Aorta (tissue), 5 donors: ENCODE results near the gene ICA1. TPM values are rescaled to one million over a fixed set of nuclear protein-coding genes. Genes with fewer than 3 reads are reported as not detected.

Source experiments
- ATAC-seq: fragments of 200-7000 bp; cut with Tn5 transposase; one replicate; pipeline ENCODE4 v1.9.1; 2022; ENCODE audit warnings: moderate library complexity; ENCODE audit not compliant: low FRiP score
- DNase-seq, 2 donors: peaks; one replicate each; pipeline ENCODE4 v3.0.0-alpha.2; 2020
- H3K27ac ChIP-seq, 2 donors: one replicate each; pipeline ENCODE4 v1.5.1; 2013; ENCODE audit warnings: low read length in 2 of 2, mild to moderate bottlenecking in 2 of 2, moderate library complexity in 2 of 2, control low read depth in 1 of 2, inconsistent platforms in 1 of 2, low read depth in 1 of 2
- H3K27me3 ChIP-seq, 2 donors: one replicate each; pipeline ENCODE4 v1.6.1; 2013; ENCODE audit warnings: control low read depth in 1 of 2, low read length in 1 of 2, mild to moderate bottlenecking in 1 of 2, moderate library complexity in 1 of 2; ENCODE audit not compliant: insufficient read depth in 2 of 2, control insufficient read depth in 1 of 2
- H3K36me3 ChIP-seq, 2 donors: one replicate each; pipeline ENCODE4 v1.6.1; 2013; ENCODE audit warnings: control low read depth in 1 of 2, low read length in 1 of 2, mild to moderate bottlenecking in 1 of 2; ENCODE audit not compliant: insufficient read depth in 2 of 2, control insufficient read depth in 1 of 2
- H3K4me1 ChIP-seq, 2 donors: one replicate each; pipeline ENCODE4 v1.6.1; 2013; ENCODE audit warnings: low read length in 2 of 2, control low read depth in 1 of 2, mild to moderate bottlenecking in 1 of 2, moderate library complexity in 1 of 2; ENCODE audit not compliant: insufficient read depth in 2 of 2, control insufficient read depth in 1 of 2
- H3K4me3 ChIP-seq, 2 donors: one replicate each; pipeline ENCODE4 v1.5.1; 2013; ENCODE audit warnings: low read length in 2 of 2, control low read depth in 1 of 2, mild to moderate bottlenecking in 1 of 2
- H3K9me3 ChIP-seq: one replicate; pipeline ENCODE4 v1.6.1; 2013; ENCODE audit warnings: mild to moderate bottlenecking, low read length; ENCODE audit not compliant: control insufficient read depth
- WGBS, 2 donors: extraction: QIAGEN DNeasy Blood & Tissue Kit; methylation state at CpG; one replicate each; pipeline ENCODE4 v1.1.7; 2013; 5-methylcytosine and 5-hydroxymethylcytosine counted together
- intact Hi-C, 2 donors: fragments of 100-400 bp; cut with DNase I; formaldehyde crosslinking; loops; one replicate each; pipeline versions ENCODE4 v1.14.2 to v1.15.0; 2022
- polyA plus RNA-seq, 2 donors: library from polyadenylated mRNA; stranded (reverse); fragments of 200-250 nt; gene quantifications; one replicate each; pipeline ENCODE4 v1.2.3, GENCODE V29; 2013
- total RNA-seq, 2 donors: library from RNA; stranded (reverse); fragmentation: NEBNext Ultra II Directional; extraction: Animal tissue kit (Norgen Biotek cat#: 25700); gene quantifications; one replicate each; pipeline ENCODE4 v1.2.1, GENCODE V29; 2021
- donor health status: healthy with polysubstance abuse.
- donor health status: Bipolar disorder and iron deficiency.
- donor health status: DM: no; HTN: no; CAD: no.
- donor health status: DM: no; HTN: no; CAD: no.
- donor health status: DM: yes; HTN: yes; CAD: no.

Gene ICA1
- total and polyA plus RNA-seq, 4 donors, result 1.5 to 31.1 (median 15.2) TPM

DNA sequence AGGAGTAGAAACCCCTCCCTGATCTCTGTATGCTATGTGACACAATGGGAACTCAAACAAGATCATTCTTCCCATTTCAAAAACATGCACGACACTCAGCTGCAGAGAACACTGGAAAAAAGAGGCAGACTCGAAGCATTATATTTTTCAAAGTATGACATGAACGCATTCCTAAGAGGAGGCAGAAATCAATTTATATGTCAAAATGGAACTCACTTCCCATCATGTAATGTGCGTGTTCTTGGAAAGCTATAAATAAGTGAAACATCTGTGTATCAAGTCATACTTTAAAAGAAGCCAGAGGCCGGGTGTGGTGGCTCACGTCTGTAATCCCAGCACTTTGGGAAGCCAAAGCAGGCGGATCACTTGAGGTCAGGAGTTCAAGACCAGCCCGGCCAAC lies 142.7 kb downstream of the ICA1 start:
- 61 to 75% methylated on average over 8 of the region's 8 CpGs for WGBS, 2 donors
- Histone ChIP-seq H3K27me3 (no peaks in the 10 kb centered on the region), H3K36me3 (no peaks in the 10 kb centered on the region), H3K4me3 (no peak overlapping the region), H3K4me1 (no peaks in the 10 kb centered on the region), H3K27ac (no peak overlapping the region), H3K9me3 (no peaks in the 10 kb centered on the region)
- ATAC-seq, result no peak
- DNase-seq, result no peak
- intact Hi-C loops, result no loop called here

DNA sequence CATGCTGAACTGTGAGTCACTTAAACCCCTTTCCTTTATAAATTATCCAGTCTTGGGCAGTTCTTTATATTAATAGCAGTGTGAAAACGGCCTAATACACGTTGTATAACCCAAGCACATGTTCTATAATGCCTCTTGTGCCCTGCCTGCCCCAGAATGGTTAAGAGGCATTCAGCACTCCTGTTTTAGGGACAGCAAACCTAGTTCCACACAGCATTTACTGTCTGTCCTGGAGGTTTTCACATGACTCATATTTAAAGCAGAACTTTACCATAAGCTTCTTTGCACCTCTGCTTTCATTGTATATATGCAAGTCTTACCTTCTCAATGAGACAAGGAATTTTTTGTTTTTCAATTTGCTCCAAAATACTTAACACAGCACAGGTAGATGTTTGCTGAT lies 144.8 kb downstream of the ICA1 start:
- Histone ChIP-seq H3K27me3 (no peaks in the 10 kb centered on the region), H3K4me3 (no peak overlapping the region), H3K4me1 (no peaks in the 10 kb centered on the region), H3K9me3 (peaks cover 1% of the 10 kb centered on the region), H3K27ac (no peak overlapping the region), H3K36me3 (no peaks in the 10 kb centered on the region)
- no peak for DNase-seq
- intact Hi-C loops, result no loop called here
- ATAC-seq, result no peak
- 66 to 76% methylated on average over 2 of the region's 2 CpGs for whole genome bisulfite sequencing, 2 donors

DNA sequence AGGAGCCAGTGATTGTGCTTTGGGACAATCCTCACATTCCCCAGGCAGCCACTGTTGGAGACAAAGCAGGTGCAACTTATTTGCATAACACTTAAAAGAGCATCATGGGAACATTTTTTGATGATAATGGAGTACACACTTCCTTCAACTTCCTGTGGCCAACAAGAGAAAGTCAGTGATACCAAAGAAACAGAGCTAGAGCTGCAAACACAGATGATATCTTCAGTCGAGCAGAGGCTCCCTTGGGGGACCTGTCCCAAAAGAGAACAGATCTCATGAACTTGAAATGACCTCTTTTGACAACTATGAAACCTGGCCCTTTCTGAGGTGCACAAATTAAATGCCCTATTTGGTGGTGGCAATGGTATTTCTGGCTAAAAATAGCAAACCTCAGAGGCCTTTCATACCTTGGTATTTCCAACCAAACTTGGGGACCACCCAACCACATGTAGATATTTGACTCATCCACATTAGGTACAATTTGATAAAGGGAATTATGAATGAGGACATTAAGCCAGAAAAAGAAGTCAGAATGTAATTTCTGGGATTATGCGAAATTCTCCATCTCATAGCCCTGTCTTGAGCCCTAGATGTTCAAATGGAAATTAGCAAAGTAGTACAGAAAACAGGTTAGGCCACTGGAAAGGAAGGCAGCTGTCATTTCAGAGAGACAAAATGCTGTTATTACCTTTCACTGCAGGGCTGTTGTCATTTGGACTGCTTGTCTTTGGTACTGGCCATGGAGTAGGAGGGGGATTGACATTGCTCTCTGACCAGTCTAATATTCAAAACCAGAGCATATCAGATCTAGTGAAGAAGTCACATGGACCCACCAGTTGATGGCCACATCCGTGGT lies 146.2 kb downstream of the ICA1 start:
- Histone ChIP-seq H3K27me3 (no peaks in the 10 kb centered on the region), H3K9me3 (peaks cover 1% of the 10 kb centered on the region), H3K4me3 (no peak overlapping the region), H3K36me3 (no peaks in the 10 kb centered on the region), H3K27ac (no peak overlapping the region), H3K4me1 (no peaks in the 10 kb centered on the region)
- ATAC-seq, result no peak
- intact Hi-C loops, result no loop called here
- no peak for DNase-seq
- 73 to 74% methylated on average over 3 of the region's 3 CpGs for WGBS, 2 donors

DNA sequence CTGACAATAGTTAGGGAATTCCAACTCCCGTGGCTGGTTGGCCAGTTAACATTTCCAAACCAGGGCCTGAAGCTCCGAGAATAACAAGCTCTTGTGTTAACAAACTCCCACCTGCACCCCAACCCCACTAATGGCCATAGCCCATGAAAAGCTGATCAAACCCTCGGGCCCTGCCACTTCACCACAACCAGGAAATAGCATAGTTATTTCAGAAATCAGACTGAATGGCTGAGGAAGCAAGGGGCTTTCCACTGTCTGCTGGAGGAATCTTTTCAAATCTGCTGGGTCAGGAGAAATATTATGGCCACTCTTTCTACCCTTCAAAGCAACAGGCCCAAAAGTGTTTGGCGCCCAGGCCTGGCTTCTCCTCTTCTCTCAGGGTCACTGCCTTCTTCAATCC lies 147.8 kb downstream of the ICA1 start:
- Histone ChIP-seq H3K9me3 (peaks cover 1% of the 10 kb centered on the region), H3K4me3 (no peak overlapping the region), H3K27ac (no peak overlapping the region), H3K36me3 (no peaks in the 10 kb centered on the region), H3K27me3 (no peaks in the 10 kb centered on the region), H3K4me1 (no peaks in the 10 kb centered on the region)
- ATAC-seq (no peak), DNase-seq (no peak)
- intact Hi-C loops, result no loop called here
- WGBS, 2 donors, result 91 to 92% methylated on average over 4 of the region's 4 CpGs

DNA sequence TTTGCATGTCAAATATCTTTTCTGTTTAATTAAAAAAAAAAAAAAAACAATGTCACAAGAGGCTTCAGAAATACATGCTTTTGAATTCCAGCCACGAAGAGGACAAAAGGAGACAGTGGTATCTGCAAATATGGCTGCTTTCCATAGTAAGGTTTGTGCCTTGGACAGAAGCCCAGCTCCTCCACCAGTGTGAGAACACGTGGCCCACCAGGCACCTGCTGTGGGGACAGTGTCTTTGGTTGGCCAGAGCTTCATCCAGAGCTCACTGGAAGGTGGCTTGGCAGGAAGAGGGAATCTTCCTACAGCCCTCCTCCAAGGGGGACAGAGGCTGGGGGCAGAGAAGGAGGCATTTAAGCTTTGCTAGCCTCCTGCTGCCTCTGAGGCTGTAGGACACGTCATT lies 148.8 kb downstream of the ICA1 start:
- no peak overlapping the region for H3K4me3 ChIP-seq
- no peak for ATAC-seq
- intact Hi-C loops, result no loop called here
- H3K4me1 ChIP-seq, result no peaks in the 10 kb centered on the region
- H3K27me3 ChIP-seq, result no peaks in the 10 kb centered on the region
- no peak overlapping the region for H3K27ac ChIP-seq
- peaks cover 1% of the 10 kb centered on the region for H3K9me3 ChIP-seq
- 87 to 94% methylated on average over 3 of the region's 3 CpGs for WGBS, 2 donors
- no peak for DNase-seq
- no peaks in the 10 kb centered on the region for H3K36me3 ChIP-seq

DNA sequence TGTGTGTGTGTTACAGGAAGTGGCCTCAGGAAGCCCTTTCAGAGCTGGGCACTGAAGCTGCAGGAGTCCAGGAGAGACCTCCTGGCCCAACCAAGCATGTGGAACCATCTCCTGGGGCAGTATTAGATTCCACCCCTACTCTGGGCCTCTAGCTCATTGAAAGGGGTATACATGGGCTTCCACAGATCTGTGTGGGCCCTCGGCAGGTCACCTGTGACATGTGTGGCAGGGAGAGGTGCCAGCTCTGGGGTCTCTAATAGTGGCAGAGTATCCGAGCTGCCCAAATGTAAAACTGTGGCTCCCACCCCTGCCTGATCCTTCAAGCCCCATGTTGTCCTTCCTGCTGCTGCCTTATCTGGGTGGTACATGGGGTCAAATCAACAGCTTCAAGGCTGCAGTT lies 149.3 kb downstream of the ICA1 start:
- H3K9me3 ChIP-seq, result peaks cover 1% of the 10 kb centered on the region
- intact Hi-C loops, result no loop called here
- no peak overlapping the region for H3K27ac ChIP-seq
- WGBS, 2 donors, result 95 to 97% methylated on average over 2 of the region's 2 CpGs
- H3K4me1 ChIP-seq, result no peaks in the 10 kb centered on the region
- no peaks in the 10 kb centered on the region for H3K36me3 ChIP-seq
- DNase-seq (no peak), ATAC-seq (no peak)
- no peaks in the 10 kb centered on the region for H3K27me3 ChIP-seq
- no peak overlapping the region for H3K4me3 ChIP-seq

DNA sequence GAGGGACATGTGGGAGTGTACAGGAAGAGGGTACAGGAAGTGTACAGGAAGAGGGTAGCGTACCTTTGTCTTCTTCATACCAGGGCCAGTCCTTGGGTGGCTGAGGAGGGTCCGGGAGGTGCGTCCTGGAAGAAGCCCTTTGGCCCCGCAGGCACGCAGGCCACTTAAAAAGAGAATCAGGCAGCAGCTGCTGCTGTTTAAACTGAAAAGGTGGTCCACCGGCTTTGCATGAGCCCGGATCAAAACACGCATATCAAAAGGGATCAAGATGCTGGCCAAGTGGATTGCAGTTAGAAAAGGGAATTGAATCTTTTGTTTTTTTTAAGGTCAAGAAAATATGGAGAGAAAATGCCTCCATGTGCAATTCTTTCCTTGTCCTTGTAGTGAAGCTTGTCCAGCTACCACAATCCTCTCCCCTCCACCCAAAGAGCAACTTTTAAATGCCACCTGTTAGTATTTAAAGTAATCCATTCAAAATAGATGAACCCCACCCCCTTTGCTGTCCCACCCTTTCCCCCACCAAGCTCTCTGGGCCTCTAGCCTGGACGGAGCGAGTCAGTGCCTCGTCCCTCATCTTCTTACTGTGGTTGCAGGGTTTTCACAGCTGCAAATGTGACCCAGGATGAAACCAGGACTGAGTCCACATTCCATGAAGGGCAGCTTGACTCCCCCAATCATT lies 150.5 kb downstream of the ICA1 start:
- Histone ChIP-seq H3K4me3 (no peak overlapping the region), H3K27ac (no peak overlapping the region), H3K36me3 (no peaks in the 10 kb centered on the region), H3K27me3 (no peaks in the 10 kb centered on the region), H3K4me1 (no peaks in the 10 kb centered on the region), H3K9me3 (peaks cover 1% of the 10 kb centered on the region)
- ATAC-seq, result no peak
- 79 to 81% methylated on average over 11 of the region's 11 CpGs for WGBS, 2 donors
- intact Hi-C loops, result no loop called here
- no peak for DNase-seq

DNA sequence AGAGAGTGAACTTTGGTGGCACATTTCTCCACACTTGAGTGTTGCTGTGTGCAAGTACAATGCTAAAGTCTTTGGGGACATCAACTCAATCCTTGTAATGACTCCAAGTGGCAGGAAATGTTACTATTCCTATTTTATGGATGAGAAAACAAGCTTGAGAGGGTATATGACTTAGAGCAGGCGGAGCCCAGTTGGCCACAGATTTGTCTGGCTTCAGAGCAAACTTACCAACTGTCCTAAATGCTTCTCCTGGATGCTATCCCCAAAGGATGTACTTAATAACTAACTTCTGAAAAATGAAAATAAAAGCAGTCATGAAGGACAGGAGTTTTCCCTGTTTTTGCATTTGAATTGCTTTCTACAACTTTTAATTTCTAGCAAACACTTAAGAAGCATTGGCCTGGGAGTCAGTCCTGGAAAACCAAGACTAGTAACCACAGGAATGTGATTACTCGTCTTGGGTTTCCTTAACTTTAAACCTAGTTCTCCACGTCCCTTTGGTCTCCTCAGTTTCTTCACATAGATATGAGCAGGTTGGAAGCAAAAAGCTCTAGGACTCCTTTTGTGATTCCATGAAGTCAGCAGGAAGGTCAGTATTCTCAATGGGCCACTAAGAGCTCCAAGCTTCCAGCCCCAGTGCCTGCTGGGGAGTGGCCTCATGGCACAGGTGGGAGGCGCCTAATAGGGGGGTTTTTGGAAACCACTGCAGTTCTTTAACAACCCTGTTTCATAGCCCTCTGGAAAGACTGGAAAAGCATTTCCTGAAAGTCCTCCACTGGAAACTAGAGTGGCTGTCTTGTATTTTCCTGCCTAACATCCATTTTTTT lies 152.6 kb downstream of the ICA1 start:
- Histone ChIP-seq H3K9me3 (peaks cover 1% of the 10 kb centered on the region), H3K4me1 (no peaks in the 10 kb centered on the region), H3K4me3 (no peak overlapping the region), H3K27ac (no peak overlapping the region), H3K27me3 (no peaks in the 10 kb centered on the region), H3K36me3 (no peaks in the 10 kb centered on the region)
- ATAC-seq, result no peak
- DNase-seq, result no peak
- intact Hi-C loops, result no loop called here
- WGBS, 2 donors, result 67 to 69% methylated on average over 4 of the region's 4 CpGs
